GM12864 (cell line): Measurements from ENCODE around the gene NCEH1.

ENCODE experiments used
- DNase-seq: peaks from one replicate; pipeline ENCODE4 v3.0.0-alpha.2; 2011; ENCODE audit warnings: low read depth
- H3K4me3 ChIP-seq: 2 replicates; pipeline ENCODE4 v1.5.1; 2011; ENCODE audit warnings: mild to moderate bottlenecking, low read depth, low read length, control low read depth
- TF ChIP-seq, protein P1 (sequence below): IDR thresholded peaks from 2 replicates; pipeline ENCODE4 v1.5.1; 2011; ENCODE audit warnings: low read depth, mild to moderate bottlenecking, moderate library complexity, low read length, control low read depth, inconsistent platforms; ENCODE audit errors: missing control alignments

NCEH1 gene

DNA sequence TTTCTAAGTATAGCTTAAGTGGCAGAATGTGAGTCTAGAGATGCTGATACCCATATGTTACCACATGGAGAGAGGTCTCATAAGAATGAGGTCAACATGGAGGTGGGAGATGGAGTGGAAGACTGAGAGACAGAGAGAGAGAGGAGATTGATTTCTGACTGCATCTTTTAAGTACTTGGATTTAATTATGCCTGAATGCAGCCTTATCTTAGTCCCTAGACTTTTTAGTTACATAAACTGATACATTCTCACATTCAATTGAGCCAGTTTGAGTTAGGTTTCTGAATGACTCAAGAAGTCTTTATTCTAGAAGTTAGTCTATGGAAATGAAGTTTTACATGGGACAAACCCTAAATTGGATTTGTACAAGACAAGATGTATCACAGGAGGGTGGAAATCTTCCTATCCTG, 129.1 kb downstream of the NCEH1 start:
- TF ChIP-seq, protein P1, sequence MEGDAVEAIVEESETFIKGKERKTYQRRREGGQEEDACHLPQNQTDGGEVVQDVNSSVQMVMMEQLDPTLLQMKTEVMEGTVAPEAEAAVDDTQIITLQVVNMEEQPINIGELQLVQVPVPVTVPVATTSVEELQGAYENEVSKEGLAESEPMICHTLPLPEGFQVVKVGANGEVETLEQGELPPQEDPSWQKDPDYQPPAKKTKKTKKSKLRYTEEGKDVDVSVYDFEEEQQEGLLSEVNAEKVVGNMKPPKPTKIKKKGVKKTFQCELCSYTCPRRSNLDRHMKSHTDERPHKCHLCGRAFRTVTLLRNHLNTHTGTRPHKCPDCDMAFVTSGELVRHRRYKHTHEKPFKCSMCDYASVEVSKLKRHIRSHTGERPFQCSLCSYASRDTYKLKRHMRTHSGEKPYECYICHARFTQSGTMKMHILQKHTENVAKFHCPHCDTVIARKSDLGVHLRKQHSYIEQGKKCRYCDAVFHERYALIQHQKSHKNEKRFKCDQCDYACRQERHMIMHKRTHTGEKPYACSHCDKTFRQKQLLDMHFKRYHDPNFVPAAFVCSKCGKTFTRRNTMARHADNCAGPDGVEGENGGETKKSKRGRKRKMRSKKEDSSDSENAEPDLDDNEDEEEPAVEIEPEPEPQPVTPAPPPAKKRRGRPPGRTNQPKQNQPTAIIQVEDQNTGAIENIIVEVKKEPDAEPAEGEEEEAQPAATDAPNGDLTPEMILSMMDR: no peak
- DNase-seq: no peak
- H3K4me3 ChIP-seq: no peak overlapping the region

DNA sequence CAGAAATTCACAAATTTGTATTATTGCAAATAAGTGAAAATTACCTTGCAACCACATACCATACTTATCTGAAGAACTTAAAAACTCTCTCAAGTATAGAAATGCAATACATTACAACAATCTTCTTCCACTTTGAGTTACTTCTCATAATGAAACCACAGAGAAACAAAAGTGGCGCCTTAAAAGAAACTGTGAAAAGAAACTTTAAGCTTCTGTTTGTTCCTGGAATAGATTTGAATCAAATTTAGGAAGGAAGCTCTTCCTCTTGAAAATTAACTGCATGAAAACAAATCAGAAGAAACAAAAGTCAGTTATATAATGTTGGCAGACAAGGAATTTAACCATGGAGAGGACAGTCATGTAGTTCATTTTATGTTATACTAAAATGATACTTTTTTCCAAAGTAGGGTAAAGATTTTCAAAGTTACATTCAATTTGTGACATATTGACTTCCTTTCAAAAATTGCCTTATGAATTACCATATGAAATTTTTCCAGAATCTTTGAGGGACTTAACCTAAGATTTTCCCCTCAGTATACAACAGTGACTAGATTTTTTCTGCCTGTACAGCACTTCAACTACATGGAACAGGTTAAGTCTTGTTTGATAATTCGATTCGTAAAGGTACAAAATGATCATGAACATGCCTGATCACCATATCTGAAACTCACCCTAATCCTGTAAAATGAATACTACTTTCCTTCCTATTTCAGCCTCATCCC, 130.0 kb downstream of the NCEH1 start:
- H3K4me3 ChIP-seq: no peak overlapping the region
- TF ChIP-seq, protein P1: no peak
- no peak for DNase-seq
